NCI-H2196 (cell line): Measurements from ENCODE around the gene CCL8.
A peak's percentile ranks its signal among the peaks of the same experiment; 100 is the strongest.
"Not testable (repeated sequence)": the region's sequence is repeated elsewhere in the genome, so short reads cannot be mapped to it uniquely, and the experiment has no call there.

ENCODE experiments used
- DNase-seq: peaks from one replicate; lab custom pipeline; 2025; ENCODE audit not compliant: unreplicated experiment; lab: John Stamatoyannopoulos, UW

The CCL8 gene

GRCh38 chr17:34313164-34313563, 6.1 kb upstream of the CCL8 start:
- DNase-seq: no peak

GRCh38 chr17:34314279-34314678, 5.0 kb upstream of the CCL8 start:
- DNase-seq: no peak

GRCh38 chr17:34318474-34318873, 761 bp upstream of the CCL8 start:
- DNase-seq: no peak

GRCh38 chr17:34321964-34322363, 2.7 kb downstream of the CCL8 start:
- no peak for DNase-seq

DNA sequence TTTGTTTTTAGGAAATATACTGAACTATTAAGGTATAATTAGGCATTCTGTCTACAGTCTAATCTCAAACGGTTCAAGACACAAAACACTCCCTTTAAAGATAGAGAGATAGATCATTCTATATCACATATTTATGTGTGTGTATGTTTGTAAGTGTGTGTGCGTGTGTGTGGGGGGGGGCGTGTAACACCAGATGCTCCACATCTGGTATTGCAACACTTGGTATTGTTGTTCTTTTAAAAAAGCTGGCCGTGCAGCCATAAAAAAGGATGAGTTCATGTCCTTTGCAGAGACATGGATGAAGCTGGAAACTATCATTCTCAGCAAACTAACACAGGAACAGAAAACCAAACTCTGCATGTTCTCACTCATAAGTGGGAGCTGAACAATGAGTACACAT, 8.3 kb downstream of the CCL8 start:
- DNase-seq: not testable (repeated sequence)

DNA sequence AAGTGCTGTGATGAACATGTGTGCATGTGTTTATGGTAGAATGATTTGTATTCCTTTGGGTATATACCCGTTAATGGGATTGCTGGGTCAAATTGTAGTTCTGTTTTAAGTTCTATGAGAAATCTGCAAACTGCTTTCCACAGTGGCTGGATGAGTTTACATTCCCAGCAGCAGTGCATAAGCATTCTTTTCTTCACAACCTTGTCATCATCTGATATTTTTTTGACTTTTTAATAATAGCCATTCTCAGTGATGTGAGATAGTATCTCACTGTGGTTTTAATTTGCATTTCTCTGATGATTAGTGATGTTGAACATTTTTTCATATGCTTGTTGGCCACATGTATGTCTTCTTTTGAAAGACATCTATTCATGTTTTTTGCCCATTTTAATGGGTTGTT, 18.5 kb downstream of the CCL8 start:
- DNase-seq: no peak

DNA sequence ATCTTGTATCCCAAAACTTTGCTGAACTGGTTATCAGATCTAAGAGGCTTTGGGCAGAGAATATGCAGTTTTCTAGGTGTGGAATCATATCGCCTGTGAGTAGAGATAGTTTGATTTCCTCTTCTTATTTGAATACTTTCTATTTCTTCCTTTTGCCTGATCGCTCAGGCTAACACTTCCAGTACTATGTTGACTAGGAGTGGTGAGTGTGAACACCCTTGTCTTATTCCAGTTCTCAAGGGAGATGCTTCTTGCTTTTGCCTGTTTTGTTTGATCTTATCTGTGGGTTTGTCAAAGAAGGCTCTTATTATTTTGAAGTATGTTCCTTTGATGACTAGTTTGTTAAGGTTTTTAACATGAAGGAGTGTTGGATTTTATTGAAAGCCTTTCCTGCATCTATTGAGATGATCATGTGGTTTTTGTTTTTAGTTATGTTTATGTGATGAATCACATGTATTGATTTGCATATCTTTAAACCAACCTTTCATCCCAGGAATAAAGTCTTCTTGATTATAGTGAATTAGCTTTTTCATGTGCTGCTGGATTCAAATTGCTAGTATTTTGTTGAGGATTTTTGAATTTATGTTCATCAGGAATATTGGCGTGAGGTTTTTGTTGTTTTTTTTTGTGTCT, 20.0 kb downstream of the CCL8 start:
- DNase-seq: no peak

DNA sequence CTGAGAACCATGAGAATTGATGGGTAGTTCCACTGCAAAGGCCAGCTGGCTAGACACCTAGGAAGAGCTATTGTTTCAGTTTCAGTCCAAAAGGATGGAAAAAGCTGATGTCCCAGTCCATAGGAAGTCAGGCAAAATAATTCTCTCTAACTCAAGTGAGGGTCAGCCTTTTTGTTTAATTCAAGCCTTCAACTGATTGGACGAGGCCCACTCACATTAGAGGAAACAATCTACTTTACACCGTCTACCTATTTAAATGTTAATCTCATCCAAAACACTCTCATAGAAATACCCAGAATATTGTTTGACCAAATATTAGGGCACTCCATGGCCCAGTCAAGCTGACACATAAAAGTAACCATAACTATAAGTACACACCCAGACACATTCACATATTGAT, 22.7 kb downstream of the CCL8 start:
- DNase-seq: no peak

- no peak for DNase-seq
Observed at GRCh38 chr17:34347063-34347462, 27.8 kb downstream of the CCL8 start.

DNA sequence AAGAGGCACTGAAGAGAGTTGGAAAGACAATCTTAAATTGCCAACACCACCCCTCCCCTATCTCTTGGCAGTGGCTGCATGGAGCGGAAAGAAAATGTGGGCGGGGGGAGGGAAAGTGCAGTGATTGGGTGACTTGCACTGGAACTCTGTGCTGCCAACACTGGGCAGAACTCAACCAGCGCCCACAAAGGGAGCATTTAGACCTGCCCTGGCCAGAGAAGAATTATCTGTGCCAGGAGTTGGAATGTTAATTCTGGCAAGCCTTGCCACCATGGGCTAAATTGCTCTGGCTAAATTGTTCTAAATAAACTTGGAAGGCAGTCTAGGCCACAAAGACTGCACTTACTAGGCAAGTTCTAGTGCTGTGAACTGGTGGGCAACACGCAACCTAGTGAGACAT, 30.5 kb downstream of the CCL8 start:
- no peak for DNase-seq

- DNase-seq: no peak
Observed at GRCh38 chr17:34351096-34351495, 31.9 kb downstream of the CCL8 start.

DNA sequence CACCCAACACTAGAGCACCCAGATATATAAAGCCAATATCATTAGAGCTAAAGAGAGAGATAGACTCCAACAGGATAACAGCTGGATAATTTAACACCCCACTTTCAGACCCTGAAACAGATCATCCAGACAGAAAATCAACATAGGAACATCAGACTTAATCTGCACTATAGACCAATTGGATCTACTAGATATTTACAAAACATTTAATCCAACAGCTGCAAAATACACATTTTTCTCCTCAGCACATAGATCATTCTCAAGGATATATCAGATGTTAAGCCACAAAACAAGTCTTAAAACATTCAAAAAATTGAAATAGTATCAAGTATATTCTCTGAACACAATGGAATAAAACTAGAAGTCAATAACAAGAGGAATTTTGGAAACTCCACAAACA, 33.0 kb downstream of the CCL8 start:
- no peak for DNase-seq

GRCh38 chr17:34354637-34355036, 35.4 kb downstream of the CCL8 start:
- no peak for DNase-seq

DNA sequence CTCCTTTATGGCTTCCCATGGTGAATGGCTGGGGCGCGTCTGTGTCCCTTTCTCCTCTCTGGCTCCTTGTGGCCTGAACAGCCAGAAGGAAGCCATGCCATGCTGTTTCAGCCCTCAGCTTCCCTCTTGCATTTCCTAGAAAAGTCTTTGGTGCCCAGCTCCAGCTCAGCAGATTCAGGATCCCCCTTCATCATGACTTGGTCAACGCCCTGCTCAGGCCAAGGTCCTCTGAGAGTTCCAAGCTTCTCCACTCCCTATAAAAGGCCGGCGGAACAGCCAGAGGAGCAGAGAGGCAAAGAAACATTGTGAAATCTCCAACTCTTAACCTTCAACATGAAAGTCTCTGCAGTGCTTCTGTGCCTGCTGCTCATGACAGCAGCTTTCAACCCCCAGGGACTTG, 37.0 kb downstream of the CCL8 start, which contains the start of gene CCL13:
TSS of gene CCL13 (plus strand) at position 287 of the 400 bp plus-strand sequence. CDS start at position 334, 47 bp downstream.
- no peak for DNase-seq

DNA sequence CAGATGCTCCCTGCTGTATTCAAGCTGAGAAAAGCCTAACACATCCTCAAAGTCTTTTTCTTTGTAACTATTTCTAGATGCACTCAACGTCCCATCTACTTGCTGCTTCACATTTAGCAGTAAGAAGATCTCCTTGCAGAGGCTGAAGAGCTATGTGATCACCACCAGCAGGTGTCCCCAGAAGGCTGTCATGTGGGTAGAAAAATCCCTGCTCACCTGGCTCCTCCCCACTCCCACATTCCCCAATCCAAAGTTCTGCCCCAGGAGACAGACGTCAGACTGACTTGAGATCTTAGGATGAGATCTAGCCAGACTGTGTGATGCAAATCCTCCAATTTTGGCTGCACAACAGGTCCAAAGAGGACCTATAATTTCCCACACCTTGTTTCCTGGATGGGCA, 38.2 kb downstream of the CCL8 start:
- DNase-seq: no peak

DNA sequence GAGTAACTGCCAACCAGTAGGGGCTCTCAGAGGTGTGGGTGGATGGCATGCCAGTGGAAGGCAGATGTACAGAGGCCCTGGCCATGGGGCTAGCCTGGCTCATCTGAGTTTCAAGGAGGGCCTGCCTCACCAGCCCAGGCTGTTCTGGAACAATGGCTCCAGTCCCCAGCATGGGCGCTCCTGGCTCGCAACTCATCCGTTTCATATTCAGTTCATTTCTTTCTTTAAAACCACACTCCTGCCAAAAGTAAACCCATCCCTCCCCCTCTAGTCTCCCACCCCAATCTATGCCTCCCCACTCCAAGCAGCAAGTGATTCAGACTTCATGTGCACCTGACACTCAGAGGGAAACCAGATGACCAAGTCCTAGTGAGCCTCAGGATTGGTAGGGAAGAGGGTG, 39.4 kb downstream of the CCL8 start:
- no peak for DNase-seq

DNA sequence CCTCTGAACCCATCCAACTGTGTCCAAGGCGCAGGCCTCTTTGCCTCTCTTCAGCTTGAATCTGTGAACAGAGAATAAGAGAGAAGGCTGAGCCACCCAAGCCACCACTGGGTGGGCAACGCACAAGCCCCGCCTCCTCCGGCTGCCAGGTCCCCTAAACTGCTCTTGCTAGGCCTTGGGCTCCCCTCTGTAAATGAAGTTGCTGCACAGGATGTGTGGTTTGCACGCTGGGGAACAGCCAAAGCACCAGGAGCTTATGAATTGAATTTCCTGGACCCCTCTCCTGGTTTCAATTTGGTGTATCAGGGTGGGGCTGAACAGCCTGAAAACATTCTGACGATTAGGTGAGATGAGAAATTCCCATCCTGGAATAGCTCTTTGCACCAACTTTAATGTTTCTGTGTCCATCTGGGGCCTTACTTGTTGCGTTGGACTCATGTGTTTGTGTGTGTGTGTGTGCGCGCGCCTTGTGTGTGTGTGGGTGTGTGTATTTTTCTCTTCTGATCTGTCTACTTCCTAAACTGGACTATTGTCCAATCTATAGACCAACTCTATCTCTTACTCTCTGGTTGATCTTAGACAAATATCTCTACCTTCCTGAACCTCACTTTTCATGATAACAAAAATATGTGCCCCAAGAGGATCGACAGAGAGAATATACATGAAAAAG, 41.5 kb downstream of the CCL8 start:
- no peak for DNase-seq

- DNase-seq: peak; percentile 70
Observed at GRCh38 chr17:34361478-34362061, 42.3 kb downstream of the CCL8 start.

DNA sequence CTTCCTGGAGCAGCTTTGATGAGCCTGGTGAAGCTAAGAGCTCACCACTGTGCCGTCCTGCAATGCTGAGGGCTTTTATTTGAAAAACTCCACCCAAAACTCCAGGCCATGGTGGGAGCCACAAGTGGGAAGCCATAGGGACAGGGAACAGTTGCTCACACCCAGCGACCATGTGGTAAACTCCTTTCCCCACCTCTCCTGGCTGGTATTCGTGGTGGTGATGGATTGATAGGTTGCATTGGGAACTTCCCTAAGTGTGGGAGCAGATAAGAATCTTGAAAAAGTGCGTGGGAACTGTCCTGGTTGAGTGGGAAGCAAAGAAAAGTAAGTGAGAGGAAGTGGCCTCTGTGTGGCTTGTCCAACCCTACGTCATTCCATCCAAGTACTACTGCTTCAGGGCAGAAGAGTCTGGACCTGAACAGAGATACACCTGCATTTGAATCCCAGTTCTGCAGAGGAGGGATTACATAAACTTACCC, 44.0 kb downstream of the CCL8 start, which contains the start of gene CCL1:
TSS of gene CCL1 (minus strand) at position 51 of the 479 bp plus-strand sequence. CDS start 72 bp downstream, outside the sequence.
- DNase-seq: no peak

DNA sequence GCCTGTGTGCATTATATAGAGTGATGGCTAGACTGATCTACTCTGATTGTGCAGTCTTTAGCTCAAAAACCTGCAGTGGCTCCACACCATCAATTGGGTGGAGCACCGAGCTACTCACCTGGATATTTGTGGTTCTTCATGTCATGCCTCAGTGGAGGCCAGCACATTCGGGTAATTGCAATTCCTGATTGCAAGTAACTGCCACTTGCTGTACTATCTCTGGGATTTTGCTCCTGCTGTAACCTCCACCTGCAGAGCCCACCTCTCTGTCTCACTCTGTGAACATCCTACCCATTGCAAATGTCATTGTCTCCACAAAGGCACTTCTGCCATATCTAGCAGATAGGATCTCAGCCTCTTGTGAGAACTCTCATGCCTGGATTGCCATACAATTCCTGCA, 45.5 kb downstream of the CCL8 start:
- DNase-seq: no peak

DNA sequence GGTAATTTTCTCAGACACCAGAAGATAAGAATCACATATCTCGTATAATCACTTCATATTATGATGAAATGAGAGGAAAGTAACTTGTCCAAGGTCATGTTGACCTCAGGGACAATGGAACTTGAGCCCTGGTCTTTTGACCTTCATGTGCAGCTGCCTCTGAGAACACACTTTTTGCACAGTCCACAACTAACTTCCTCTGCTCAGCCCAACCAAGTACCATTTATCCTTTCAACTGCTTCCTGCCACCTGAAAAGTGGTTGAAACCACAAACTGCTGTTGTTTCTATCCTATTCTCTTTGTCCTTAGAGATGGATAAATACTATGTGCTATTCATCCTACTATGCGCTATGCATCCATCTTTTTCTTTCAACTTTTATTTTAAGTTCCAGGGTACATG, 46.1 kb downstream of the CCL8 start:
- DNase-seq: no peak

DNA sequence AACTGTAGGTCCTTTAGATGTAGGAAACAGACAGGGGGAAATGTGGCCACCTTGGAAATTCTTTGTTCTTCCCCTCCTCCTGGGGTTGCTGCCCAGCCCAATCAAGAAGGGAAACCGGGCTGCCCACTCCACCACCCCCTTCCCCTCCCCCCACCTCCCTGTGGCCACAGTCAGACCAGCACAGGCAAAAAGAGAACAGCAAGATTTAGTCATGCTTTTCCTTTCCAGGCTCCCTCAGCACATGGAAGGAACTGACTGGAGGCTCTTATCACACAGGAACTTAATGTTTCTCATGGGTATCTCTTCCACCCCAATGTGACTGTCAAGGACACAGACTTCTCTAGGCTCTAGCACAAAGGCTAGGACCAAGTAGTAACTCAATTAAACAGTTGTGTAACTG, 46.8 kb downstream of the CCL8 start:
- DNase-seq: no peak
